Fibroblast of skin of left biceps (primary cell): Measurements from ENCODE around the gene SPNS2.

ENCODE experiments used
- DNase-seq, 2 experiments: peaks; one replicate each; pipeline ENCODE4 v3.0.0-alpha.2; 2013; ENCODE audit warnings: low read depth in 2 of 2

Gene SPNS2

GRCh38 chr17:4503283-4504025, 4.8 kb downstream of the SPNS2 start:
- no peak for DNase-seq

DNA sequence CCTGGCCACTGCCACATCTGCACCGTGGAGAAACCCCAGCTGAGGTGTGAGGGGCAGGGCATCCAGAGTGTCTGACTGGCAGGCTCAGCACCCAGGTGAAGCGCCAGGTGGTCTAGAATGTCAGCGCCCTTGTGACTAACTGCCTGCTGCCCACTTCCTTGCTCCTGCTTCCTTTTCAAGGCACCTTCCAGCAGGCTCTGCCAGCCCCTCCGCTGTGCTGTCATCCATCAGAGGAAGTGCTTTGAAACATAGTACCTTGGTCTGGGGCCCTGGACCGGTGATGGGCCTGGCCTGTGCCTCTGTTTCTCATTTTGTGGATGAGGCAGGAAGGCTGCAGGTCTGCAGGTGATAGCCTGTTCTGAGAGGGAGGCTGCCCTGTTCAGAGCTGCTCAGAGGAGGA, 5.5 kb downstream of the SPNS2 start:
- DNase-seq: no peak

- no peak for DNase-seq
Observed at GRCh38 chr17:4505187-4505586, 6.5 kb downstream of the SPNS2 start.

DNA sequence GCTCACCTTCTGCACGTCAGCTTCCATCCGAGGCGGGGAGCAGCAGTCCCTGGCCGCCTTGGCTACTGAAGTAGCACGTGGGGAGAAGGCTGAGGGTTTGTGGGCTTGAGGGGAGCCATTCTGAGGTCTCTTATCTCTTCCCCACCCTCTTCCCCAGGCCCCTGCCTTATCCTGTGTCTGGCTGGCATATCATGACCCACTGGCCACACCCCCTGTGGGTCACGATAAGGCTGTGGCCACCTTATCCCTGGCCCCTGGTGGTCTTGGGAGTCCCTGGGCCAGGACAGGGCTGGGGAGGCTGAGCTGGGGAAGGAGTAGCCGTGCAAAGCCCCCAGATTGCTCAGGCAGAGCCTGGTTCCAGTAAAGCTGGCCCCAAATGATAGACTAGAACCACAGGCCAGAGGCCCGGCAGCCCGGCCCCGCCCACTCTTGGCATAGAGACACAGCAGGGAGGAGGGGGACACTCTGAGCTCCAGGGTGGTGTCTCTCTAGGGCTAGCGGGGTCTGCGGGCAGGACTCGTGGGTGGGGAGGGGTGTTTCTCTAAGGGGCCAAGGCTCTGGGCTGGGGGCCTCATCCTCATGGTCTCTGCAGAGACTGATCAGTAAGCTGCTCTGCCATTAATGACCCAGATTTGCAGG, 7.6 kb downstream of the SPNS2 start:
- no peak for DNase-seq

GRCh38 chr17:4506892-4507291, 8.2 kb downstream of the SPNS2 start:
- no peak for DNase-seq

GRCh38 chr17:4507361-4508111, 8.9 kb downstream of the SPNS2 start:
- no peak for DNase-seq

DNA sequence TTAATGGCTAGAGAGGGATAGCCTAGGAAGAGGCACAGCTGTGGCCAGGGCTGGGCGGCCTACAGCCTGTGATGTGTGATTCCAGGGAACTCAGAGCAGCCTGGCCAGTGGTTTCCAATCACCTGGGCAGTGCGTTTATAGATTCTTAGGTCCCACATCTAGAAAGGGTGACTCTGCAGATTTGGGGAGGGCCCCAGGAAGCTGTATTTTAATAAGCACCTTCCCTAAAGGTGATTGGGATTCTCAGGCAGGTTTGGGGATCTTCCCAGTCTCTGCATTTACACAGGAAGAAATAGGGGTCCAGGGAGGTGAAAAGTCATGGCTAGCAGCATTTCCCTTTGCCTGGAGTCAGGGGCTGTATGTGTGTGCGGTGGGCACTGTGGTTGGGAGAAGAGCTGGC, 9.5 kb downstream of the SPNS2 start:
- DNase-seq: no peak

- DNase-seq: no peak
Observed at GRCh38 chr17:4509401-4509800, 10.7 kb downstream of the SPNS2 start.

GRCh38 chr17:4509923-4510617, 11.4 kb downstream of the SPNS2 start:
- no peak for DNase-seq

GRCh38 chr17:4510618-4510941, 11.9 kb downstream of the SPNS2 start:
- no peak for DNase-seq

- DNase-seq: no peak
Observed at GRCh38 chr17:4511199-4511932, 12.7 kb downstream of the SPNS2 start.

GRCh38 chr17:4512156-4513112, 13.8 kb downstream of the SPNS2 start:
- DNase-seq: no peak

GRCh38 chr17:4513113-4514032, 14.7 kb downstream of the SPNS2 start:
- DNase-seq: no peak

- DNase-seq: no peak
Observed at GRCh38 chr17:4514206-4514605, 15.5 kb downstream of the SPNS2 start.

DNA sequence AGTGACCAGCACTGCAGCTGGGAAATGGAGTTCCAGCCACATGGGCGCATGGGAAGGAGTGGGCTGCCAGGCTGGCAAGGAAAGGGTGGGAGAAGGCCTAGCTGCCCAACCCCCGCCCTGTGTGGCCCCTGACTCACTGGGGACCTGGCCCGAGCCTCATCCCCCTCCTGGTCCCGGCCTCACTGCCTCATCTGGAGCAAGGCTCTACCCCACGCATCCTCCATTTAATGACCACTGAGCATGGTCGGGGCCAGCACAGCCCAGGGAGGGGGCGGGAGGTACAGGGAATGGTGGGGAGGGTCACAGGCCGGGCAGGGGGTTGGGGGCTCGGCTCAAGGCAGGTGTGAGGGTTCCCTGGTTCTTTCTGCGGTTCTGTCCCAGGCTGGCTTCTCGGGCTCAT, 16.1 kb downstream of the SPNS2 start:
- DNase-seq: no peak

GRCh38 chr17:4515501-4515900, 16.8 kb downstream of the SPNS2 start:
- DNase-seq: no peak

- no peak for DNase-seq
Observed at GRCh38 chr17:4516735-4517134, 18.1 kb downstream of the SPNS2 start.

DNA sequence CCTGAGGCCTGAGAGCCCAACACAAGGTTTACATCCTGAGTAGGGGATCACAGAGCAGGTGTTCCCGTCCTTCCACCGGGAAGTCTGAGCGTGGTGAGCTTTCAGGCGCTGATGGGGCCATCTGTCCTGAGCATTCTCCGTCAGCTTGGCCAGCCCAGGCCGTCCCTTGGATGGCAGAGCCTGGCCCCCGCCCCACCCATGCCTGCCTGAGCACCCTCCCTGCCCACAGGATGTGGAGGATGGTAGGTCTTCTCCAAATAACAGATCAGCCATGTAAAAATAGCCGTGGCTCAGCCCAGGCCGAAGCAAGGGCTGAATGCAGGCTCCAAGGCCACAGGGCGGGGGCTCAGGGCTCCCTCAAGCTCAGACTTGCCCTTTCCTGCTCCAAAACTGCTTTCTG, 20.2 kb downstream of the SPNS2 start:
- no peak for DNase-seq

GRCh38 chr17:4519361-4519788, 20.7 kb downstream of the SPNS2 start:
- no peak for DNase-seq
